H1 (cell line): ENCODE data around the gene TTYH2. TPM values are rescaled to one million over a fixed set of nuclear protein-coding genes. Genes with fewer than 3 reads are reported as not detected.

Source experiments
- CTCF ChIA-PET: fragments of 300-600 bp; sonication (Branson Sonifier 250); formaldehyde crosslinking; loops from one replicate; lab custom pipeline; 2021; ENCODE audit not compliant: partially characterized antibody; lab: Charles Lee
- POLR2A ChIA-PET: fragments of 300-600 bp; sonication (Branson Sonifier 250); formaldehyde crosslinking; loops from one replicate; lab custom pipeline; 2021; ENCODE audit warnings: inconsistent platforms; ENCODE audit not compliant: partially characterized antibody; lab: Charles Lee
- DNase-seq, 2 experiments: peaks; one replicate each; pipeline versions ENCODE4 v3.0.0 to v3.0.0-alpha.2; 2010 to 2022; ENCODE audit warnings: low spot score in 2 of 2, low read depth in 1 of 2, mixed read lengths in 1 of 2
- FAIRE-seq: peaks from 2 replicates; lab custom pipeline; 2011; peaks lifted over from hg19 to GRCh38; lab: Jason Lieb, UNC
- H2AFZ ChIP-seq: 2 replicates; pipeline ENCODE4 v1.8.1; 2012; ENCODE audit warnings: low read length, inconsistent platforms
- H2AK5ac ChIP-seq: 2 replicates; pipeline ENCODE4 v1.6.1; 2013; ENCODE audit warnings: low read depth, low read length
- H2BK120ac ChIP-seq: replicated peaks from 2 replicates; pipeline ENCODE3; 2013; ENCODE audit warnings: low read depth, low read length, inconsistent platforms
- H2BK12ac ChIP-seq: 2 replicates; pipeline ENCODE4 v1.6.1; 2013; ENCODE audit warnings: low read depth, low read length
- H2BK15ac ChIP-seq: 2 replicates; pipeline ENCODE4 v1.6.1; 2013; ENCODE audit warnings: low read length
- H2BK20ac ChIP-seq: 2 replicates; pipeline ENCODE4 v1.6.1; 2013; ENCODE audit warnings: low read length
- H2BK5ac ChIP-seq: 2 replicates; pipeline ENCODE4 v1.6.1; 2013; ENCODE audit warnings: low read depth, low read length
- H3K14ac ChIP-seq: 2 replicates; pipeline ENCODE4 v1.6.1; 2013; ENCODE audit warnings: inconsistent platforms; ENCODE audit not compliant: insufficient read length
- H3K18ac ChIP-seq: 2 replicates; pipeline ENCODE4 v1.6.1; 2013; ENCODE audit warnings: low read length; ENCODE audit errors: extremely low read depth
- H3K23ac ChIP-seq: 2 replicates; pipeline ENCODE4 v1.6.1; 2013; ENCODE audit warnings: inconsistent platforms; ENCODE audit not compliant: insufficient read length
- H3K23me2 ChIP-seq: 2 replicates; pipeline ENCODE4 v1.6.1; 2013; ENCODE audit warnings: low read depth, low read length
- H3K27ac ChIP-seq: 2 replicates; pipeline ENCODE4 v1.6.1; 2011; ENCODE audit warnings: low read depth, low read length, inconsistent platforms
- H3K27me3 ChIP-seq, 4 experiments: replicated peaks in 1 of 4; 1 replicate in 1 of 4; 2 replicates in 3 of 4; pipeline versions ENCODE4 v1.6.1 to v1.8.1; 2011 to 2013; ENCODE audit warnings: low read length in 3 of 4, mild to moderate bottlenecking in 3 of 4, inconsistent platforms in 2 of 4, mixed read lengths in 2 of 4, moderate library complexity in 1 of 4; ENCODE audit not compliant: control insufficient read depth in 3 of 4, insufficient read depth in 3 of 4; ENCODE audit errors: extremely low read depth in 1 of 4
- H3K36me3 ChIP-seq, 4 experiments: 2 replicates each; pipeline versions ENCODE4 v1.6.1 to v1.8.1; 2011 to 2013; ENCODE audit warnings: mild to moderate bottlenecking in 4 of 4, low read length in 3 of 4, moderate library complexity in 2 of 4, control low read depth in 1 of 4, inconsistent platforms in 1 of 4; ENCODE audit not compliant: insufficient read depth in 4 of 4, control insufficient read depth in 2 of 4
- H3K4ac ChIP-seq: replicated peaks from 2 replicates; pipeline ENCODE3; 2013; ENCODE audit warnings: low read length, low read depth, mixed read lengths, inconsistent platforms; ENCODE audit not compliant: insufficient read length
- H3K4me1 ChIP-seq, 4 experiments: replicated peaks in 1 of 4; 1 replicate in 1 of 4; 2 replicates in 3 of 4; pipeline versions ENCODE4 v1.6.1 to v1.8.1; 2011 to 2013; ENCODE audit warnings: low read length in 3 of 4, inconsistent platforms in 2 of 4, mixed read lengths in 1 of 4; ENCODE audit not compliant: insufficient read depth in 4 of 4, control insufficient read depth in 3 of 4
- H3K4me2 ChIP-seq, 2 experiments: 2 replicates each; pipeline versions ENCODE4 v1.6.1 to v1.8.1; 2011 to 2013; ENCODE audit warnings: low read depth in 2 of 2, low read length in 2 of 2, control low read depth in 1 of 2, inconsistent platforms in 1 of 2, mild to moderate bottlenecking in 1 of 2; ENCODE audit not compliant: insufficient read depth in 1 of 2
- H3K4me3 ChIP-seq, 4 experiments: fragments of 200-600, 300-600 bp in 1 of 4; sonication (generic), shearing (Covaris generic), sonication (Bioruptor Twin) in 1 of 4; 2 replicates each; pipeline versions ENCODE4 v1.5.1 to v1.8.1; 2011 to 2016; ENCODE audit warnings: low read length in 4 of 4, low read depth in 3 of 4, control low read depth in 2 of 4, inconsistent platforms in 2 of 4, mild to moderate bottlenecking in 2 of 4, mixed read lengths in 1 of 4, moderate library complexity in 1 of 4; ENCODE audit not compliant: insufficient read depth in 2 of 4; ENCODE audit errors: extremely low read depth in 1 of 4
- H3K56ac ChIP-seq: replicated peaks from 2 replicates; pipeline ENCODE3; 2013; ENCODE audit warnings: low read depth, mild to moderate bottlenecking, mixed read lengths, low read length, inconsistent platforms; ENCODE audit not compliant: insufficient read length
- H3K79me1 ChIP-seq: 2 replicates; pipeline ENCODE4 v1.6.1; 2013; ENCODE audit warnings: low read depth, low read length, control low read depth
- H3K79me2 ChIP-seq, 2 experiments: 2 replicates each; pipeline versions ENCODE4 v1.6.1 to v1.8.1; 2012 to 2013; ENCODE audit warnings: low read length in 2 of 2, mild to moderate bottlenecking in 2 of 2, inconsistent platforms in 1 of 2; ENCODE audit not compliant: insufficient read depth in 2 of 2, control insufficient read depth in 1 of 2
- H3K9ac ChIP-seq, 4 experiments: replicated peaks in 1 of 4; 1 replicate in 1 of 4; 2 replicates in 3 of 4; pipeline versions ENCODE4 v1.6.1 to v1.8.1; 2011 to 2013; ENCODE audit warnings: low read depth in 3 of 4, low read length in 3 of 4, control low read depth in 2 of 4, mild to moderate bottlenecking in 2 of 4, moderate library complexity in 2 of 4, inconsistent platforms in 1 of 4; ENCODE audit errors: extremely low read depth in 1 of 4
- H3K9me3 ChIP-seq, 2 experiments: 2 replicates each; pipeline versions ENCODE4 v1.6.1 to v1.8.1; 2012 to 2013; ENCODE audit warnings: mild to moderate bottlenecking in 2 of 2, moderate library complexity in 2 of 2, control low read depth in 1 of 2, inconsistent platforms in 1 of 2, low read depth in 1 of 2, low read length in 1 of 2, mixed read lengths in 1 of 2; ENCODE audit not compliant: insufficient read depth in 2 of 2
- H4K20me1 ChIP-seq, 2 experiments: replicated peaks in 1 of 2; 2 replicates each; pipeline versions ENCODE3 to v1.8.1; 2011 to 2013; ENCODE audit warnings: inconsistent platforms in 2 of 2, low read length in 2 of 2, mild to moderate bottlenecking in 1 of 2; ENCODE audit not compliant: insufficient read depth in 2 of 2, control insufficient read depth in 1 of 2
- H4K5ac ChIP-seq: 2 replicates; pipeline ENCODE4 v1.6.1; 2013; ENCODE audit warnings: low read length, low read depth, mixed read lengths, inconsistent platforms; ENCODE audit not compliant: insufficient read length
- H4K8ac ChIP-seq: 2 replicates; pipeline ENCODE4 v1.8.0; 2013; ENCODE audit warnings: mild to moderate bottlenecking, moderate library complexity, low read length, inconsistent platforms; ENCODE audit not compliant: insufficient read depth; ENCODE audit errors: extremely low read depth
- H4K91ac ChIP-seq: replicated peaks from 2 replicates; pipeline ENCODE3; 2013; ENCODE audit warnings: low read length, mixed read lengths, inconsistent platforms; ENCODE audit not compliant: insufficient read length
- ATF3 ChIP-seq: IDR thresholded peaks from 2 replicates; pipeline ENCODE4 v1.6.1; 2011; ENCODE audit warnings: low read depth, mild to moderate bottlenecking, low read length; ENCODE audit not compliant: insufficient read depth
- CHD1 ChIP-seq: IDR thresholded peaks from 2 replicates; pipeline ENCODE4 v1.6.1; 2012; ENCODE audit warnings: low read depth, low read length, improper control_type of control experiment
- CHD2 ChIP-seq: IDR thresholded peaks from 2 replicates; pipeline ENCODE4 v1.6.1; 2012; ENCODE audit warnings: low read length, improper control_type of control experiment
- E2F6 ChIP-seq: IDR thresholded peaks from 2 replicates; pipeline ENCODE4 v1.6.1; 2012; ENCODE audit warnings: inconsistent platforms
- SIN3A ChIP-seq, 2 experiments: IDR thresholded peaks in 1 of 2; conservative IDR thresholded peaks in 1 of 2; 2 replicates each; pipeline ENCODE4 v1.6.1; 2011 to 2012; ENCODE audit warnings: low read length in 2 of 2, improper control_type of control experiment in 1 of 2, low read depth in 1 of 2, mild to moderate bottlenecking in 1 of 2
- TBP ChIP-seq: IDR thresholded peaks from 2 replicates; pipeline ENCODE4 v1.6.1; 2011; ENCODE audit warnings: low read depth, low read length, improper control_type of control experiment
- USF2 ChIP-seq: IDR thresholded peaks from 2 replicates; pipeline ENCODE4 v1.6.1; 2011; ENCODE audit warnings: low read length, improper control_type of control experiment
- ZNF274 ChIP-seq: IDR thresholded peaks from 2 replicates; pipeline ENCODE4 v1.7.0; 2012; ENCODE audit warnings: low read length, borderline replicate concordance; ENCODE audit errors: extremely low read depth
- WGBS, 2 experiments: shearing (Covaris generic) in 1 of 2; methylation state at CpG; one replicate each; pipeline versions ENCODE4 v1.1.6 to v1.1.7; 2013 to 2015; ENCODE audit warnings: low lambda C conversion rate in 2 of 2, mixed read lengths in 2 of 2, inconsistent platforms in 1 of 2, low coverage in 1 of 2, missing lambda C conversion rate in 1 of 2; ENCODE audit not compliant: insufficient replicate concordance in 2 of 2, insufficient coverage in 1 of 2, insufficient read length in 1 of 2; ENCODE audit errors: extremely low coverage in 1 of 2, missing lambda C conversion rate in 1 of 2; 5-methylcytosine and 5-hydroxymethylcytosine counted together
- polyA plus RNA-seq, 7 experiments: library from polyadenylated mRNA; depleted of rRNA in 3 of 7; stranded (reverse) in 5 of 7; unstranded in 2 of 7; fragments of >200 nt in 5 of 7; fragments of 200-250 nt in 2 of 7; gene quantifications; 1 replicate in 5 of 7; 2 replicates in 1 of 7; 4 replicates in 1 of 7; pipeline versions ENCODE4 v1.2.1 to v1.2.3, GENCODE V29; 2011 to 2013; ENCODE audit warnings: missing spikeins in 2 of 7, mixed read lengths in 2 of 7
- total RNA-seq: library from RNA; stranded (reverse); fragmentation: NEBNext Ultra II Directional; extraction: Animal tissue kit (Norgen Biotek cat#: 25700); gene quantifications from 2 replicates; pipeline ENCODE4 v1.2.1, GENCODE V29; 2021

The TTYH2 gene
- total and polyA plus RNA-seq, 2 of the 8 experiments (the other 6 are each of a cell fraction or from before 2014, with no cell fraction given): 3.2 to 9.2 TPM

GRCh38 chr17:74274060-74274708 lies 60.8 kb downstream of the TTYH2 start, which contains the start of gene DNAI2:
Gene DNAI2 (plus strand): TSS chr17:74274234. CDS start chr17:74281818, 7,584 bp downstream.
- H2AK5ac ChIP-seq: 0 out of 2 replicates have a peak within 1 kb of the TSS, but pooled peaks have one; percentile 24
- ChIA-PET CTCF (interaction anchor here (0.5 to 3.3 kb wide), 10 partner anchors 10 to 781 kb away, joined by 3 to 18 read pairs (median 3); partner anchors contain the start of gene TTYH2), POLR2A (interaction anchor here (0.6 to 2.0 kb wide), 4 partner anchors 13 to 68 kb away, joined by 3 to 7 read pairs (median 4); no protein-coding TSS in a partner anchor)
- no peak within 1 kb of the TSS for H3K56ac ChIP-seq
- H3K9me3 ChIP-seq: no peaks in the 10 kb centered on the region
- no peaks in the 10 kb centered on the region for H3K79me2 ChIP-seq
- DNase-seq (peak in 1 of 2 experiments; percentile 73), FAIRE-seq (no peak)
- H3K4me3 ChIP-seq: peak within 1 kb of the TSS; percentile 21 to 50 (median 28); a peak in 7 of 8 replicates
- peak within 1 kb of the TSS; percentile 54; the same call in 1 of the 2 replicates for H2AFZ ChIP-seq
- 0 out of 2 replicates have a peak within 1 kb of the TSS, but pooled peaks have one; percentile 31 for H2BK15ac ChIP-seq
- H3K79me1 ChIP-seq: no peaks in the 10 kb centered on the region
- H3K27ac ChIP-seq: no peak within 1 kb of the TSS
- no peak within 1 kb of the TSS for H3K9ac ChIP-seq
- no peak within 1 kb of the TSS for H3K4ac ChIP-seq
- 16% methylated on average over 33 of the region's 33 CpGs; no CpG with 5 or more reads in 1 of the 2 experiments for WGBS, 2 experiments
- peaks cover 0 to 5% (median 3%) of the 10 kb centered on the region in 4 experiments; a peak in 6 of 7 replicates for H3K4me1 ChIP-seq
- H3K36me3 ChIP-seq: no peaks in the 10 kb centered on the region
- H3K23me2 ChIP-seq: peaks cover 3% of the 10 kb centered on the region; the same call in 1 of the 2 replicates
- 0 out of 2 replicates have a peak within 1 kb of the TSS, but pooled peaks have one; percentile 9 for H2BK12ac ChIP-seq
- peak within 1 kb of the TSS; percentile 67 to 70 for H3K4me2 ChIP-seq
- no peak within 1 kb of the TSS for H2BK120ac ChIP-seq
- H3K14ac ChIP-seq: no peak within 1 kb of the TSS
- H3K27me3 ChIP-seq: peaks cover 0 to 17% (median 15%) of the 10 kb centered on the region in 4 experiments; a peak in 6 of 7 replicates
- H2BK20ac ChIP-seq: no peak within 1 kb of the TSS
- peak within 1 kb of the TSS; percentile 52 for H4K91ac ChIP-seq
- 0 out of 2 replicates have a peak within 1 kb of the TSS, but pooled peaks have one; percentile 57 for H4K8ac ChIP-seq
- no peak within 1 kb of the TSS for H3K23ac ChIP-seq
- no peaks in the 10 kb centered on the region for H4K20me1 ChIP-seq
- H2BK5ac ChIP-seq: no peak within 1 kb of the TSS
- H4K5ac ChIP-seq: no peak within 1 kb of the TSS
- no peak within 1 kb of the TSS; the same call in 1 of the 2 replicates for H3K18ac ChIP-seq
- TF ChIP-seq CHD2: no peak
- no peak for TF ChIP-seq TBP
- TF ChIP-seq CHD1: no peak
- TF ChIP-seq USF2: peak; percentile 72
- TF ChIP-seq ATF3: no peak
- TF ChIP-seq SIN3A (conservative IDR thresholded peaks at IDR 0.05 in 1 of 2, IDR thresholded peaks at IDR 0.05 in 1 of 2; ENCODE audit: low read depth in 1 of 2, low read length in 2 of 2): peak in 1 of 2 experiments; percentile 55; a peak in 1 of 4 replicates
- no peak for TF ChIP-seq ZNF274
- TF ChIP-seq E2F6: peak; percentile 82
